A549 (cell line): Measurements from ENCODE around the gene KANSL3. TPM values are rescaled to one million over a fixed set of nuclear protein-coding genes. Genes with fewer than 3 reads are reported as not detected.

ENCODE experiments used
- ATAC-seq, 2 experiments: fragments of 200-7000 bp in 1 of 2; fragments of >200 bp in 1 of 2; cut with Nextera tagmentation in 1 of 2; cut with Tn5 transposase in 1 of 2; 3 replicates each; pipeline versions ENCODE4 v1.8.0 to v1.9.1; 2018 to 2020; ENCODE audit warnings: mild to moderate bottlenecking in 1 of 2, moderate library complexity in 1 of 2
- CTCF ChIA-PET: fragments of 300-600 bp; sonication (Branson Sonifier 250); formaldehyde crosslinking; extraction: SDS; loops from one replicate; lab custom pipeline; 2021; ENCODE audit warnings: antibody characterized with exemption, inconsistent platforms; lab: Yijun Ruan, JAX
- POLR2A ChIA-PET: fragments of 350-600 bp; formaldehyde crosslinking; extraction: SDS; loops from one replicate; lab custom pipeline; 2021; ENCODE audit warnings: antibody characterized with exemption, inconsistent platforms; lab: Yijun Ruan, JAX
- DNase-seq, 2 experiments: peaks; one replicate each; pipeline versions ENCODE4 v3.0.0 to v3.0.0-alpha.2; 2011 to 2016; ENCODE audit warnings: low read depth in 1 of 2, low spot score in 1 of 2
- FAIRE-seq: peaks from 2 replicates; lab custom pipeline; 2011; peaks lifted over from hg19 to GRCh38; lab: Jason Lieb, UNC
- H3K27ac ChIP-seq, 2 experiments: fragments of >200 bp; sonication (Bioruptor Twin); formaldehyde crosslinking; 3 replicates each; pipeline ENCODE4 v1.5.1; 2016 to 2017
- H3K4me1 ChIP-seq: fragments of >200 bp; sonication (Bioruptor Twin); formaldehyde crosslinking; 3 replicates; pipeline ENCODE4 v1.6.1; 2016
- H3K4me2 ChIP-seq: fragments of >200 bp; sonication (Bioruptor Twin); formaldehyde crosslinking; 3 replicates; pipeline ENCODE4 v1.6.1; 2016
- H3K4me3 ChIP-seq: fragments of >200 bp; sonication (Bioruptor Twin); formaldehyde crosslinking; 3 replicates; pipeline ENCODE4 v1.5.1; 2016
- H3K9me3 ChIP-seq: fragments of >200 bp; sonication (Bioruptor Twin); formaldehyde crosslinking; 3 replicates; pipeline ENCODE4 v1.6.1; 2016
- BHLHE40 ChIP-seq: IDR thresholded peaks from 2 replicates; pipeline ENCODE4 v1.6.1; 2012; ENCODE audit warnings: low read depth, low read length, inconsistent platforms
- CEBPB ChIP-seq, 2 experiments: fragments of >200 bp in 1 of 2; sonication (Bioruptor Twin) in 1 of 2; formaldehyde crosslinking in 1 of 2; IDR thresholded peaks; 2 replicates each; pipeline ENCODE4 v1.6.1; 2012 to 2016
- CHD2 ChIP-seq: fragments of 150-350 bp; IDR thresholded peaks from 2 replicates; pipeline ENCODE4 v1.6.1; 2014; ENCODE audit warnings: low read length; ENCODE audit not compliant: partially characterized antibody
- CHD4 ChIP-seq: fragments of 200-600 bp; sonication (generic); IDR thresholded peaks from 2 replicates; pipeline ENCODE4 v1.6.1; 2016; ENCODE audit warnings: antibody characterized with exemption, mild to moderate bottlenecking, borderline replicate concordance
- E2F6 ChIP-seq: IDR thresholded peaks from 2 replicates; pipeline ENCODE4 v1.6.1; 2012; ENCODE audit warnings: low read depth, borderline replicate concordance
- EP300 ChIP-seq, 2 experiments: fragments of >200 bp; sonication (Bioruptor Twin); formaldehyde crosslinking; IDR thresholded peaks; 2 replicates in 1 of 2; 3 replicates in 1 of 2; pipeline ENCODE4 v1.6.1; 2016 to 2017
- FOSB ChIP-seq: fragments of 250-450 bp; sonication (Bioruptor Pico); IDR thresholded peaks from 2 replicates; pipeline ENCODE4 v1.5.0; 2020; ENCODE audit warnings: mild to moderate bottlenecking, moderate library complexity
- FOSL2 ChIP-seq, 2 experiments: fragments of 450-650 bp in 1 of 2; fragments of >200 bp in 1 of 2; sonication (Bioruptor Twin) in 1 of 2; formaldehyde crosslinking; IDR thresholded peaks; 2 replicates each; pipeline versions ENCODE4 v1.5.0 to v1.6.1; 2016 to 2020; ENCODE audit warnings: mild to moderate bottlenecking in 1 of 2, moderate library complexity in 1 of 2
- FOXS1 ChIP-seq: fragments of 250-450 bp; sonication (Bioruptor Pico); IDR thresholded peaks from 2 replicates; pipeline ENCODE4 v1.5.0; 2020; ENCODE audit warnings: mild to moderate bottlenecking, moderate library complexity
- GATA3 ChIP-seq: IDR thresholded peaks from 2 replicates; pipeline ENCODE4 v1.6.1; 2012; ENCODE audit warnings: borderline replicate concordance
- HEYL ChIP-seq: fragments of 250-450 bp; sonication (Bioruptor Pico); IDR thresholded peaks from 2 replicates; pipeline ENCODE4 v1.8.0; 2021; ENCODE audit warnings: mild to moderate bottlenecking, moderate library complexity
- HMGXB4 ChIP-seq: fragments of 250-450 bp; sonication (Bioruptor Pico); IDR thresholded peaks from 2 replicates; pipeline ENCODE4 v1.5.0; 2021; ENCODE audit warnings: mild to moderate bottlenecking, moderate library complexity, borderline replicate concordance
- HOXA7 ChIP-seq: fragments of 250-450 bp; sonication (Bioruptor Pico); IDR thresholded peaks from 2 replicates; pipeline ENCODE4 v1.5.0; 2020; ENCODE audit warnings: mild to moderate bottlenecking, moderate library complexity
- HOXB13 ChIP-seq: fragments of 250-450 bp; sonication (Bioruptor Pico); IDR thresholded peaks from 2 replicates; pipeline ENCODE4 v1.5.0; 2020; ENCODE audit warnings: low read depth, mild to moderate bottlenecking, moderate library complexity
- KDM1A ChIP-seq: fragments of 200-600 bp; sonication (generic); IDR thresholded peaks from 2 replicates; pipeline ENCODE4 v1.6.1; 2016; ENCODE audit warnings: low read depth, mild to moderate bottlenecking
- KDM5A ChIP-seq: fragments of 200-600 bp; sonication (generic); IDR thresholded peaks from 2 replicates; pipeline ENCODE4 v1.6.1; 2016; ENCODE audit warnings: antibody characterized with exemption, mild to moderate bottlenecking
- MAFK ChIP-seq: fragments of 450-650 bp; IDR thresholded peaks from 2 replicates; pipeline ENCODE4 v1.6.1; 2014; ENCODE audit not compliant: partially characterized antibody
- NPAS2 ChIP-seq: fragments of 250-450 bp; sonication (Bioruptor Pico); IDR thresholded peaks from 2 replicates; pipeline ENCODE4 v1.8.0; 2022; ENCODE audit warnings: mild to moderate bottlenecking, moderate library complexity, borderline replicate concordance
- RCOR1 ChIP-seq: fragments of 150-350 bp; IDR thresholded peaks from 2 replicates; pipeline ENCODE4 v1.6.1; 2014; ENCODE audit warnings: antibody characterized with exemption, low read length, low read depth
- RFX5 ChIP-seq: fragments of 450-650 bp; IDR thresholded peaks from 2 replicates; pipeline ENCODE4 v1.7.1; 2014; ENCODE audit warnings: antibody characterized with exemption, mild to moderate bottlenecking, moderate library complexity
- RNF2 ChIP-seq: fragments of 200-600 bp; sonication (generic); IDR thresholded peaks from 2 replicates; pipeline ENCODE4 v1.6.1; 2016; ENCODE audit warnings: low read depth, mild to moderate bottlenecking, antibody characterized with exemption, moderate library complexity, borderline replicate concordance
- SREBF2 ChIP-seq: fragments of 450-650 bp; IDR thresholded peaks from 2 replicates; pipeline ENCODE4 v1.6.1; 2014; ENCODE audit warnings: mild to moderate bottlenecking, moderate library complexity
- TP53 ChIP-seq: fragments of 250-450 bp; sonication (Bioruptor Pico); IDR thresholded peaks from 2 replicates; pipeline ENCODE4 v1.5.0; 2021; ENCODE audit warnings: mild to moderate bottlenecking, moderate library complexity
- USF2 ChIP-seq: fragments of 450-650 bp; IDR thresholded peaks from 2 replicates; pipeline ENCODE4 v1.6.1; 2014; ENCODE audit warnings: antibody characterized with exemption
- ZFP36 ChIP-seq: fragments of 450-650 bp; IDR thresholded peaks from 2 replicates; pipeline ENCODE4 v1.6.1; 2014; ENCODE audit warnings: borderline replicate concordance; ENCODE audit not compliant: partially characterized antibody
- ZNF302 ChIP-seq: fragments of 250-450 bp; sonication (Bioruptor Pico); IDR thresholded peaks from 2 replicates; pipeline ENCODE4 v1.9.0; 2021; ENCODE audit warnings: inconsistent platforms, mild to moderate bottlenecking, moderate library complexity
- ZSCAN20 ChIP-seq: fragments of 250-450 bp; sonication (Bioruptor Pico); IDR thresholded peaks from 2 replicates; pipeline ENCODE4 v1.8.0; 2022; ENCODE audit warnings: mild to moderate bottlenecking, moderate library complexity
- WGBS: methylation state at CpG from one replicate; pipeline ENCODE4 v1.1.6; 2017; ENCODE audit errors: missing lambda C conversion rate; 5-methylcytosine and 5-hydroxymethylcytosine counted together
- polyA plus RNA-seq, 4 experiments: library from polyadenylated mRNA; depleted of rRNA in 3 of 4; stranded (reverse); fragments of >200 nt; fragmentation: RNase III in 1 of 4; extraction: RNeasy Plus Mini Kit Qiagen cat#74134 plus additional on column Dnase treatment in 1 of 4; gene quantifications; 2 replicates in 3 of 4; 3 replicates in 1 of 4; pipeline ENCODE4 v1.2.3, GENCODE V29; 2011 to 2017

Gene KANSL3
- polyA plus RNA-seq, 2 of the 4 experiments (the other 2 are of a cell fraction) = 23.0 to 25.2 TPM

- ChIA-PET CTCF (no interaction called here), POLR2A (no interaction called here)
- H3K27ac ChIP-seq = peak overlapping the region in 1 of 2 experiments; percentile 33; a peak in 1 of 6 replicates
- H3K4me1 ChIP-seq = peaks cover 1% of the 10 kb centered on the region; the same call in 2 of the 3 replicates
- WGBS = 77% methylated on average over 10 of the region's 19 CpGs
- ATAC-seq (peak; percentile 36 to 61; a peak in 3 of 6 replicates), DNase-seq (no peak), FAIRE-seq (no peak)
- H3K9me3 ChIP-seq = no peaks in the 10 kb centered on the region
- no peak overlapping the region for H3K4me3 ChIP-seq
- TF ChIP-seq MAFK (no peak), FOSL2 (IDR thresholded peaks at IDR 0.05) (no peak), FOSL2 (CRISPR knock-in tag; IDR thresholded peaks at IDR 0.05) (no peak), NPAS2 (no peak)
- H3K4me2 ChIP-seq = no peak overlapping the region
These were observed 47.7 kb upstream of the KANSL3 start for GRCh38 chr2:96685577-96686459.

GRCh38 chr2:96684883-96685576 lies 46.9 kb upstream of the KANSL3 start:
- POLR2A ChIA-PET = no interaction called here
- DNase-seq (no peak), ATAC-seq (no peak), FAIRE-seq (no peak)
- CTCF ChIA-PET = no interaction called here
- H3K4me1 ChIP-seq = peaks cover 9% of the 10 kb centered on the region
- H3K9me3 ChIP-seq = no peaks in the 10 kb centered on the region
- H3K27ac ChIP-seq = 0 out of 6 replicates have a peak overlapping the region, but pooled peaks of 1 of the 2 experiments have one; percentile 33
- TF ChIP-seq HOXB13 (CRISPR knock-in tag) (no peak), FOSB (CRISPR knock-in tag) (no peak), USF2 (no peak), SREBF2 (no peak), RNF2 (no peak), ZNF302 (CRISPR knock-in tag) (no peak), HEYL (no peak), MAFK (no peak), TP53 (CRISPR knock-in tag) (no peak), ZFP36 (no peak), GATA3 (no peak), FOXS1 (CRISPR knock-in tag) (no peak), RCOR1 (no peak), FOSL2 (IDR thresholded peaks at IDR 0.05) (no peak), FOSL2 (CRISPR knock-in tag; IDR thresholded peaks at IDR 0.05) (no peak), BHLHE40 (no peak), EP300 (IDR thresholded peaks at IDR 0.05) (no peak), ZSCAN20 (no peak), NPAS2 (no peak)
- WGBS = 80% methylated on average over 12 of the region's 16 CpGs
- no peak overlapping the region for H3K4me3 ChIP-seq
- no peak overlapping the region for H3K4me2 ChIP-seq

- peaks cover 9% of the 10 kb centered on the region for H3K4me1 ChIP-seq
- no peak for ATAC-seq
- WGBS = 92% methylated on average over 13 of the region's 13 CpGs
These were observed 46.1 kb upstream of the KANSL3 start for GRCh38 chr2:96683972-96684820.

More at GRCh38 chr2:96683972-96684820, 46.1 kb upstream of the KANSL3 start:
- ChIA-PET POLR2A (no interaction called here), CTCF (no interaction called here)
- no peak overlapping the region for H3K27ac ChIP-seq
- DNase-seq = no peak
- TF ChIP-seq ZSCAN20 = no peak
- no peak for TF ChIP-seq RFX5
- TF ChIP-seq E2F6 = no peak
- TF ChIP-seq CHD2 = no peak
- no peak for TF ChIP-seq CHD4
- TF ChIP-seq KDM5A = no peak
- TF ChIP-seq EP300 (IDR thresholded peaks at IDR 0.05) = no peak
- TF ChIP-seq HMGXB4 = no peak
- TF ChIP-seq KDM1A = no peak
- no peak for TF ChIP-seq CEBPB (IDR thresholded peaks at IDR 0.05)
- no peak for TF ChIP-seq HOXA7 (CRISPR knock-in tag)
- no peak for FAIRE-seq
- H3K4me3 ChIP-seq = no peak overlapping the region
- H3K4me2 ChIP-seq = no peak overlapping the region
- no peaks in the 10 kb centered on the region for H3K9me3 ChIP-seq
